ENCODE measurements around the gene TTLL8.

DNA sequence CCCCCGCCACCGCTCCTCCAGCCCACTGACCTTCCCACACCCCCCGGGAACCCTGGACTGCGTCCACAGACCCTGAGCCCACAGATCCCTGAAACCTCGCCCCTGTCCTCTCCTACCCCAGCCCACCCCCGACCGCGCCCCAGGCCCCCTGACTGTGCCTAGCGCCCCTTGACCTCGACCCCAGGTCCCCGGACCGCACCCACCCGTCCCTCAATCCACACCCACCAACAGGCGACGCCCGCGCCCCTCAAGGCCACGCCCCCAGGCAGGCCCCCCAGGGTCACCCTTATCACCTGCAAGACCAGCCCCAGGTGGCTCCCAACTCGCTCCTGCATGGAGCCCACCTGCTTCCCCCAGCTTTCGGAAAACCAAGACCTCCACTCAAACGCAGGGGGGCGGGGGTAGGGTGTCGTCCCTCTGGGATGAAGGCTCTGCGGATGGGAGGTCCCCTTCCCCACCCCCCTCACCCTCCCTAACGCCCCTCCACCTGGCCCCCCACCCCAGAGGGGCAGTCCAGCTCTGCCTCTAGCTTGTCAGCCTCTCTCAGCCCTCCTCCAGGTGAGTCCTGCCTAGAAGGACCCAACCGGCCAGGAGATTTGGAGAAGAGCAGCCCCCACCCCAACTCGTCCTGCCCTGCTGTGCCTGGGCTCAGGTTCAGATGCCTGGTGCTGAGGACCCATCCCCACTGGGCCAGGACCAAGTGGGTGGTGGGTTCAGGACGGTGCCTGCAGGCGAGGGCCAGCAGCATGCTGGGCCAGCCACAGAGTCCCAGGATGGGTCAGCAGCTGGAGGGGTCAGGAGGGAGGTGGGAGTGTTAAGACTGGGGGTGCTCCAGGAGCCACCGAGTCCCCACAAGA lies 42.4 kb downstream of the TTLL8 start:
- TF ChIP-seq, protein P1, sequence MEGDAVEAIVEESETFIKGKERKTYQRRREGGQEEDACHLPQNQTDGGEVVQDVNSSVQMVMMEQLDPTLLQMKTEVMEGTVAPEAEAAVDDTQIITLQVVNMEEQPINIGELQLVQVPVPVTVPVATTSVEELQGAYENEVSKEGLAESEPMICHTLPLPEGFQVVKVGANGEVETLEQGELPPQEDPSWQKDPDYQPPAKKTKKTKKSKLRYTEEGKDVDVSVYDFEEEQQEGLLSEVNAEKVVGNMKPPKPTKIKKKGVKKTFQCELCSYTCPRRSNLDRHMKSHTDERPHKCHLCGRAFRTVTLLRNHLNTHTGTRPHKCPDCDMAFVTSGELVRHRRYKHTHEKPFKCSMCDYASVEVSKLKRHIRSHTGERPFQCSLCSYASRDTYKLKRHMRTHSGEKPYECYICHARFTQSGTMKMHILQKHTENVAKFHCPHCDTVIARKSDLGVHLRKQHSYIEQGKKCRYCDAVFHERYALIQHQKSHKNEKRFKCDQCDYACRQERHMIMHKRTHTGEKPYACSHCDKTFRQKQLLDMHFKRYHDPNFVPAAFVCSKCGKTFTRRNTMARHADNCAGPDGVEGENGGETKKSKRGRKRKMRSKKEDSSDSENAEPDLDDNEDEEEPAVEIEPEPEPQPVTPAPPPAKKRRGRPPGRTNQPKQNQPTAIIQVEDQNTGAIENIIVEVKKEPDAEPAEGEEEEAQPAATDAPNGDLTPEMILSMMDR (conservative IDR thresholded peaks at IDR 0.05; ENCODE audit: low read length), result no peak
- TF ChIP-seq EZH2phosphoT487 (IDR thresholded peaks at IDR 0.05; ENCODE audit: borderline replicate concordance), result no peak

Measured in Loucy (cell line).